ENCODE data around the gene TM4SF4.

- TF ChIP-seq CTCF (conservative IDR thresholded peaks at IDR 0.05; ENCODE audit: low read length), result no peak
- TF ChIP-seq EZH2phosphoT487 (IDR thresholded peaks at IDR 0.05; ENCODE audit: borderline replicate concordance), result no peak
These were observed 35.0 kb downstream of the TM4SF4 start for GRCh38 chr3:149509526-149509925.

All from Loucy (cell line).